HL-60 (cell line): ENCODE results near the gene NF1.

Experiments
- DNase-seq, 2 experiments: peaks; one replicate each; pipeline ENCODE4 v3.0.0-alpha.2; 2010 to 2020; ENCODE audit warnings: low read depth in 1 of 2, low spot score in 1 of 2
- H3K27ac ChIP-seq: fragments of 250-450 bp; sonication (Bioruptor Pico); replicated peaks from 2 replicates; pipeline ENCODE4 v1.5.1; 2020; ENCODE audit warnings: mild to moderate bottlenecking, moderate library complexity
- H3K27me3 ChIP-seq: fragments of 250-450 bp; sonication (Bioruptor Pico); 2 replicates; pipeline ENCODE4 v1.5.1; 2021; ENCODE audit warnings: mild to moderate bottlenecking, moderate library complexity; ENCODE audit not compliant: insufficient read depth, poor library complexity, severe bottlenecking
- H3K4me3 ChIP-seq: replicated peaks from 2 replicates; pipeline ENCODE4 v1.5.1; 2011; ENCODE audit warnings: mild to moderate bottlenecking, control low read depth, low read length; ENCODE audit not compliant: insufficient read depth
- CTCF ChIP-seq: IDR thresholded peaks from one replicate; pipeline ENCODE4 v1.5.1; 2011; ENCODE audit warnings: low read length, control low read depth, inconsistent platforms; ENCODE audit not compliant: insufficient read depth
- GABPA ChIP-seq: IDR thresholded peaks from 2 replicates; pipeline ENCODE4 v1.6.1; 2012; ENCODE audit warnings: low read depth
- POLR2AphosphoS5 ChIP-seq: IDR thresholded peaks from 2 replicates; pipeline ENCODE4 v1.6.1; 2012; ENCODE audit warnings: low read depth
- REST ChIP-seq: IDR thresholded peaks from 2 replicates; pipeline ENCODE4 v1.6.1; 2012; ENCODE audit warnings: low read depth; ENCODE audit not compliant: insufficient replicate concordance
- SPI1 ChIP-seq: IDR thresholded peaks from 2 replicates; pipeline ENCODE4 v1.6.1; 2012; ENCODE audit warnings: low read depth, mild to moderate bottlenecking, borderline replicate concordance

Gene NF1

GRCh38 chr17:31291820-31292219, 197.0 kb downstream of the NF1 start:
- TF ChIP-seq GABPA (no peak), REST (no peak), SPI1 (no peak), CTCF (no peak), POLR2AphosphoS5 (no peak)
- H3K27ac ChIP-seq, result no peak overlapping the region
- H3K4me3 ChIP-seq, result no peak overlapping the region
- no peak for DNase-seq
- H3K27me3 ChIP-seq, result no peaks in the 10 kb centered on the region

- TF ChIP-seq REST (no peak), SPI1 (no peak), CTCF (no peak), POLR2AphosphoS5 (no peak), GABPA (no peak)
- H3K27me3 ChIP-seq, result no peaks in the 10 kb centered on the region
- no peak overlapping the region for H3K4me3 ChIP-seq
- H3K27ac ChIP-seq, result no peak overlapping the region
- DNase-seq, result no peak
Measured at GRCh38 chr17:31293581-31293980, 198.8 kb downstream of the NF1 start.

- no peaks in the 10 kb centered on the region for H3K27me3 ChIP-seq
- TF ChIP-seq POLR2AphosphoS5, result no peak
- no peak for TF ChIP-seq REST
- no peak for TF ChIP-seq CTCF
- TF ChIP-seq SPI1, result no peak
- no peak for TF ChIP-seq GABPA
- DNase-seq, result no peak
- H3K27ac ChIP-seq, result no peak overlapping the region
- no peak overlapping the region for H3K4me3 ChIP-seq
Measured at GRCh38 chr17:31294231-31294630, 199.5 kb downstream of the NF1 start.
